Posterior cingulate gyrus (tissue), 11 donors: ENCODE measurements around the gene SCD5.

ENCODE experiments used
- DNase-seq, 10 donors: peaks; one replicate each; pipeline versions ENCODE4 v3.0.0 to v3.0.0-alpha.2; 2020 to 2021; ENCODE audit warnings: mixed read lengths in 3 of 10
- intact Hi-C: fragments of 100-400 bp; cut with DNase I; formaldehyde crosslinking; loops from one replicate; pipeline ENCODE4 v1.15.1; 2023

SCD5 gene

DNA sequence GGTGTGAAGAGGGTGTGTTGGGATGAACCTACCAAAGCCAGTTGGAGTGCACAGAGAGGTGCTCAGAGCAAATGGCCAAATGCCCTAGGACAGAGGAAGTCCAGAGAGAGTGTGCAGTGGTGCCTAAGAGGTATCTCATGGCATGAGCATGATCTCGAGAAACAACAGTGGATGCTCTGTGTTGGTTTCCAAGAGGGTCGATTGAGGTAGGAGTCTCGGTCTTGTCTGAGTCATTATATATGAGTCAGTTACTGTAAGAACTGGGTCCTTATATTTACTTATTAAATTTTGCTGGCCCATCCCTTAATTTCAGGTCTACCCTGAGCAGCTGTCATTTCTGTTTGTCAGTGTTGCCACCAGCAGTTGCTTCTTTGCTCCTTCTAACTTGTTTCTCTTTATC is 150.2 kb downstream of the SCD5 start:
- intact Hi-C loops = no loop called here
- no peak for DNase-seq

DNA sequence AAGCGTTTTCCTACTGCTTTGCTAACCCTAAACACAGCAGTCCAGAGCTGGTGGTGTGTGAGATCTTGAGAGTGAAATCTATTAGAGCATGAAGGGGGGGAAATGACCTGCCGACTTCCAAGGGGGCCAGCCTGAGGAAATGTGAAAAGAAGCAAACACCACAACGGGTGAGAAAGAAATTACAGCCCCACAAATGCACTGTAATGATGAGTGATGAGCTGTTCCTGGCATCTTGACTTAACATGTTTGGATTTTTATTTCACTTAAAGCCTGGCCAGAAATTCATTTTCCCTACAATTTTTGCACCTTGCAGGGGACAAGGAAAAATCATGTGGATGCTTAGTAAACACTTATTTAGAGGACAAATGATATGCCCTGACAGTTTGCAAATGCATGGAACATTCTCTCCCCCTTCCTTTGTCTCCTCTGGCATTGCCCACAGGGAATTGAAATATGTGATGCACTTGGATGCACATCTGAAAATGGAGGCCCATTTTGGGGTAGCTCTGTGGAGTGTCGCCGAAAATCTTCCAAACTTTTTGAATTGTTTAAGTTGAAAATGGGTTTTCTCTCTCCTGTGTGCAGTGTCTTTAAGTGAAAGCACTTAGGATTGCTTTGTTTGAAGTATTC is 152.5 kb downstream of the SCD5 start:
- intact Hi-C loops = no loop called here
- DNase-seq = no peak

DNA sequence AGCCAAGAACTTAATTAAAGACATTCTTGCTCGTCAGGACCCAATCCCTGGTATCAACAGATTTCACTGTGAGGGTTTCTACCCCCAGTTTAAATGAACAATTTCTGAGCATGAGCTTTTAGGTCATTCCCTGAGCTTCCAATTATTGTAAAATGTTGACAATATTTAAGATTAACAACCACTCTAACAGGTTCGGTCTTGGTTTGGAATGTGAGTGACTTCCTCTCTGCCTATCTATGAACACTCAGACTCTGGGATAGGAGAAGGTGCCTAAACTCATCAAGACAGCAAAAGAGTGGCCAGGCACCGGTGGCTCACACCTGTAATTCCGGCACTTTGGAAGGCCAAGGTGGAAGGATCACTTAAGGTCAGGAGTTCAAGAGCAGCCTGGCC is 153.9 kb downstream of the SCD5 start:
- intact Hi-C loops = no loop called here
- DNase-seq = no peak

DNA sequence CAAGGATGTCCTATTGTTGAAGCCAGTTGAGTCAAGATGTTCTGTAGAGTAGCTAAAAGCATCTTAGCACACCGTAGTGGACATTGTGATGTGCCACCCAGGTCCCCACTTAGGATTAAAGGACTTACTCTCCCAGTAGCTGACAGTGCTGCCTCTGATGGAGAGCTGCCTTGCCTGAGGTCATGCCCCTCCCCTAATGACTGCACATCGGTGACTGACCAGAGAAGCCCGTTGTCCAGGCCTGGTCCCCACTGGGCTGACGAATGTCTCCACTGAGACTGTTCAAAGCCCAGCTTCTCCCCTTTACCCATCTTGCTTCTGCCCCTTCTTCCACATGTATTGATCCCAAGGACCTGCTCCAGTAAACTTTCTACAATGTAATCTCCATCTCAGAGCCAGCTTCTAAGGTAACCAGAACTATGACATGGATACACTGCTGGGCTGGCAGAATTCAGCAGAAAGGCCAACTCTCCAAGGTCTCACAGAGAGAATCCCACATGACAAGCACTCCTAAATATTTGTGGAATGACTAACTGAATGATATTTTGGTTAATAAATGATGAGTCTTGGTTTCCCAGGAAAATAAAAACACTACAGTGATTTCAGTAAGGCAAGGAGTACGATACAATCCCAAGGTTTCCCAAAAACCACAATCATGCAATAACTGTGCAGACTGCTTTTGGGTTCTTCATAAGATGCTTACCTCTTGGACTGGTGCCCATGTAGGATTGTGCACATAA is 154.4 kb downstream of the SCD5 start:
- intact Hi-C loops = no loop called here
- DNase-seq = no peak

DNA sequence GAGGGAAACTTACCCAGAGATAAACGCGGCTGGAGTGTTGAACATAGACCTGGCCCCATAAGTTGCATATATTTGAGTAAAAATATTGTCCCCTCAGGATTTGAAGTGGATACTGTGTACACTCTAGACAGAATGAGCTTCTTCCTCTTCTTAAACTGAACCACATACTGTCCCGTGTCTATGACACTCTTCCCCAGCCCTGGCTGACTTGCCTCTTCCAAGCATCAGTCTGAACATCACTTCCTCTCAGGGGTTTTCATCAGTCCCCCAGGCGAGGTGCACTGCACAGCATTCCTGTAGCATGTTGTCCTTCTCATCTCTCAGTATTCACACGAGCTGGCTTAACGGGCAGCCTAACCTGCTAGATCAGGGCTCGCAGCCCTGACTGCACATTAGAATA is 156.3 kb downstream of the SCD5 start:
- DNase-seq = no peak
- intact Hi-C loops = no loop called here

DNA sequence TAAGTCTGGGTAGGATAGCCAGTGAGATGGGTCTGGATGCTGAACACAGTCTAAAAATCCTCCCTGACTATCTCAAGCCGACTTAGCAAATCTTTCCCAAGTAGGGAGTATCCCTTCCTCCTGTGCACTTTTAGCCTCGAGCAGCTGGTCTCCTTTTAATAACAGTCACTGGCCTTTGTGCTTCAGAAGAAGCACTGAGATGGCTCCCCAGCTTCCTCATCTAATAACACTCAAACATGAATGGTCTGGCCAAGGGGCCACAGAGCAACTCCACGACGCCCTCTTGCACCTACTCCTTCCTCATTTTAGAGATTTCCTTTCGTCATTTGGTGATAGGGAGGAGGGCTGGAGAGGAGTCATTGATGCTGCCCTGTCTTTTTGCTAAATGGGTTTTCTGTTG is 158.1 kb downstream of the SCD5 start:
- intact Hi-C loops = no loop called here
- no peak for DNase-seq

DNA sequence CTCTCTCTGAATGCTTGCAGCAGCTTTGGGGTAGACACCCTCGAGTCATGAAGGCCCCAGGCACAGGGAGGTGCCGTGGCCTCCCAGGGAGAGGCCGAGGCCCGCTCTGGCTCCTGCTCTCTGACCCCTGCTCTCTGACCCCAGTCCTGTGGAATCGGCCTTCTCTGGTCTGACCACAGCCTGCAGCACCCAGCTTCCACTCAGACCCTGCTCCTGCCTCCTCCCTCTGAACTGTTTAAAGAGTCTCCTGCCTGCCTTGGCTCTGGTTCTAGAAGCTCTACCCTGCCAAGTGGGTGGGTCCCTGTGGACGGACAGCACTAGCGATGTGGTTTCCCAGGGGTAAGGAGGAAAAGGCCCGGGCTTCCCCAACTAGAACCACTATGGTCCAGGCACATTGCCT is 158.6 kb downstream of the SCD5 start:
- intact Hi-C loops = no loop called here

DNA sequence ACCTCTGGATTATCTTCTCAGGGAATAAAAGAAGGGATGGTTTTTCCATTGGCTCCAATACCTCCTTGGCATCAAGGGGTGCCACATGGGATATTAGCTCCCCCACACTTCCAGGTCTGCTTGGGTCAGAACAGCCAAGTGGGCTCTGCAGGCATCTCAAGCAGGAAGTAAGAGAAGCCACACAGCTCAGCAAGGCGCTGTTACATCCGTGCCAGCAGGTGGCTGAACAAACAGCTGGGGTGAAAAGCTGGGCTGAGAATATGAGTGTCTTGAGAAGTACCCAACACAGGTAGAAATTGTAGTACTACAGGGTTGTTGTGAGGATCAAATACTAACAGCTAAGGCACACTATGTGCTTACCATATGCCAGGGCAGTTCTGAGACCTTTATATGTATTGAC is 160.1 kb downstream of the SCD5 start:
- intact Hi-C loops = no loop called here
- DNase-seq = no peak

More for the DNA sequence above, 158.6 kb downstream of the SCD5 start:
- no peak for DNase-seq

DNA sequence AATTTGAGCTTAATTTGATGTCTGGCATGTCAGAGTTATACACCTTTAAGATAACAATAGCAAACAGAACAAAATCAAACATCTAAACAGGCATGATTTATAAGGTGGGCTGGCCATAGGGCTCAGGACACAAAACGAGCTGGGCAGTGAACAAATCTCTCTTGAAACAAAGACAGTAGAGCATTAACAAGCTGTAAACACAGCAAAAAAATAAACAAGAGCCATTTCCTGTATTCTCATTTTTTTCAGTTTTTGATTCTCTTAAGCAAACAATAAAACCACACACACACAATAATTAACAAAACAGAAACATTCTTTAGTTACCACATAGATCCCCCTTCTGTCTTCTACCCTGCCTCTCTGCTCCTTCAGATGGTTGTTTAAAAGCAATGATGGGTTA is 168.5 kb downstream of the SCD5 start:
- DNase-seq = no peak
- intact Hi-C loops = no loop called here

DNA sequence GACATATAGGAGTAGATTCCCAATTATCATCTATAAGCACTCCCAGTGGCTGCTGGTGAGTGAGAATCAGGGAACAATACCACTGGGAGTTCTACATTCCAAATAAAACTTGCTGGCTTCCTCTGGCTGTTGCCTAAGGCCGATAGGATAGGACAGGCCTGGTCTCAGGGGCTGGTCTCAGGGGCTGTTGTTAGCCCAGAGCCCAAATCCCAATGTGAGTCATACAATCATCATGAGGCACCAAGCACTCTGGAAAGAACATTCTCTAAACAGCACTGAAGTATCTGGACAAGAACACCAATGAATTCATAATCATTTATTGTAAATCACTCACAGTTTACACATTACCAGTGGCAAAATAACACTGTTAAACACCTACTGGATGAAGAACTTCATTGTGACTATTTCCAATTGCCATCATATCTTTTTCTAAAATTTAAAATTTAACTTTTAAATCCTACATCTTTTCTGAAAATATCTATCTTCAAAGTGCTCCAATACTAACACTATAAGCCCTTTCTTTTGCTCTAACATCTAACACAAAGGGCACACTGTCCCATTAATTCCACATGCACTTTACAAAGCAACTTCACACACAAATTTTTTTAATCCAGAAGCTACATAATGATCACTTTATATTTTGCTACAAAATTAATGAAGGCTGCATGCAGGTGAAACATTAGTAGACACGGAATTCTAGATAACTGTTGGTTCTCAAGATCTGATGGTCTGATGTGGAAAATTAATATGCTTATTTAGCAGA is 169.2 kb downstream of the SCD5 start:
- intact Hi-C loops = loop anchor here (5.0 kb wide), 1 partner anchor 33 kb away; no protein-coding TSS in a partner anchor
- no peak for DNase-seq

DNA sequence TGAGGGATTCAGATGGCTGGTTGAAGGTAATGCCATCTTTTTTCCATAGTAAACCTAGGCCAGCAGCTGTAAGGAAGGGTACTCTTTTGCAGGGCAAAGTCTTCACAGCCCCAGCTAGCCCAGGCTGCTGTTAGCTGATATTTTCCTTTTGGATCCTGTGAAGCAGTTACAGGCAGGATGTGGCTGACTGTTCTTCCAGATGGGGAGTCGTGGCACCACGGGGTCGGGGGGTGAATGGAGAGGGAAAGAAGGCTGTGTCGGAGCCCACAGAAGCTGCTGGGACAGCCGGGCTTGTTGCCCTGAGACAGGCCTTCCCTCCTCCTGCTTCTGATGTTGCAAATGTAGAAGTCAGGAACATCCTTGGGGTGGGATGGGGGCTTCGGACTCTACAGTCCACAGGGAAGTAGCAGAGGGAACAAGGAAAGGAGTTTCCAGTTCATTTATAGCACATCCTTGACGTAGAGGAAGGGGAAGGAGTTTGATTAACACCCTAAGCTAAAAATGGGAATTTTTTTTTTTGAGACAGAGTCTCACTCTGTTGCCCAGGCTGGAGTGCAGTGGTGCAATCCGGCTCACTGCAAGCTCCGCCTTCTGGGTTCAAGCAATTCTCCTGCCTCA is 172.2 kb downstream of the SCD5 start:
- intact Hi-C loops = loop anchor here (5.0 kb wide), 1 partner anchor 36 kb away; no protein-coding TSS in a partner anchor
- DNase-seq = no peak

DNA sequence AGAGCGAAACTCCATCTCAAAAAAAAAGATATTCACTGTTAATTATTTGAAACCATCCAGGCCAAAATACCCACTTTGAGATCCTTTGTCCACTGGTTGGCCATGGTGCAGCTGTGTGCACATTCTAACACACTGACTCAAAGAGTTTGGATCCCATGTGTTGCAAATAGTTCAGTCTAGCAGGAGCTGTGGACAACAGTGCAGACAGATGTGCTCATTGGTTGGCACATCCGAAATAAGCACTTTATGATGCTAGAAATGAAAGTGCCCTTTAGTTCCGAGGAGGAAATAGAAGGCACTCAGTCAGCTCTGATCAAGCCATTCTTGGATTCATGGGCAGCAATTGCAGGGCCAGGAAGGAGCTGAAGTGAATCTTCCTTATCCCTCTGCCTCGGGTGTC is 173.8 kb downstream of the SCD5 start:
- DNase-seq = no peak
- intact Hi-C loops = loop anchor here (5.0 kb wide), 1 partner anchor 37 kb away; no protein-coding TSS in a partner anchor

DNA sequence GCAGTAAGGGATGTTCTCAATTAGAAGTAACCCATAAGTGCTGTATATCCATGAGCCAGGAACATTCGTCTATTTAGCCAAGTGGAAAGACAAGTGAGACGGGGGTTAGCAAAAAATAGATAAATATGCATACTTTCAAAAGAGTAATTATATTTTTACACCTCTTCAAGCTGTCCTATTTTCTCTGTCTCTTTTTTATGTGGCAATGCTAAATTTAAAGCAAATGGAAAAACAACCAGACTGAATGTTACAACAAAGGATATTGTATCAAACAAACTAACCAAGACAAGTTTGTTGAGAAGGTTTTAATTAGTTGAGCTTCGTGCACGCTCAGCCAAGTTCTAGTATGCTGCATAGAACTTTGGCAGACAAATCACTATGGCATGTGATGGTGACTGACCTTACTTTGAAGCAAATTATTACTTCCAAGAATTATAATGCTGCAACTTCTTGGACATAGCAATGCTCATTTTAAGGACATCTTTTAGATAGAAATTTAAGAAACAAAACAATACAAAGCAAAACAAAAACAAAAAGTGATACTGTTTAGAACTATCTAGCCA is 175.4 kb downstream of the SCD5 start:
- no peak for DNase-seq
- intact Hi-C loops = no loop called here

DNA sequence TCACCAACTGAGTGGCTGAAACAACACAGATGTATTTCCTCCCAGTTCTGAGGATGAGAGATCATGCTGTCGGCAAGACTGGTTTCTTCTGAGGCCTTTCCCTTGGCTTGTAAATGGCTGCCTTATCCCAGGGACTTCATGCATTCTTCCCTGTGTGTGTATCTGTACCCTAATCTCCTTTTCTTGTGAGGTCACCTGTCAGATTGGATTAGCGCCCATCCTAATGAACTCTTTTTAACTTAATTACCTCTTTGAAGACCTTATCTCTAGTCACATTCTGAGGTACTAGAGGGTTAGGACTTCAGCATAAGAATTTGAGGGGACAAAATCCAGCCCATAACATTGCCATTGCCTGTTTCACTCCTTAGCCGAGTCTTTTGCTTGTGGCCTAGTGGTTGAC is 177.3 kb downstream of the SCD5 start:
- intact Hi-C loops = no loop called here

DNA sequence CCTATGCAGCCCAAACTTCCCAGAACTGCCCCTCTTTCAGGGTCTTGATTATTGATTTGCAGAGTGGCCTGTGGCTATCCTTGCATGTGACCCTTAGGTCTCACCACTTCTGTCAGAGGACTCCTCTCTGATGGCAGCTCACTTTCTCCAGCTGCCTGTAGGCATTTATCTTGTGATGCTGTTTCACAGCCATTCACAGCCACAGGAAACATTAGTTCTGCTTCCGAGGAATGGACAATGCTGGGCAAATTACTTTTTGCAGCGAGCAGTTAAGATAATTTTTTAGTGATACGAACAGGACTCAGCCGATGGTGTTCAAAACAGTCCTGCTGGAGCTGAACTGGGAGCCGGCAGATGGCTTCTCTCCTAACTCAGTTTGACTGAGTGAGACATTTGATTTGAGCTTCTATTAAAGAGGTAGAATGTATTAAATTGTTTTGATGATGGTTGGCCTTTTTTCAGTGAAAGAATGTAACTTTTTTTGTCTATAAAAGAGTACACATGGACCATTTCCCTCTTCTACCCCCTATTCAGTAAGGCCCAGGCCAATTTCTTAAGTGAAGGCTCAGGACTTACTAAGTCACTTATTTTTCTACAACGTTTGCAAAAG is 178.4 kb downstream of the SCD5 start:
- intact Hi-C loops = no loop called here
- no peak for DNase-seq

More for the DNA sequence above, 177.3 kb downstream of the SCD5 start:
- no peak for DNase-seq

DNA sequence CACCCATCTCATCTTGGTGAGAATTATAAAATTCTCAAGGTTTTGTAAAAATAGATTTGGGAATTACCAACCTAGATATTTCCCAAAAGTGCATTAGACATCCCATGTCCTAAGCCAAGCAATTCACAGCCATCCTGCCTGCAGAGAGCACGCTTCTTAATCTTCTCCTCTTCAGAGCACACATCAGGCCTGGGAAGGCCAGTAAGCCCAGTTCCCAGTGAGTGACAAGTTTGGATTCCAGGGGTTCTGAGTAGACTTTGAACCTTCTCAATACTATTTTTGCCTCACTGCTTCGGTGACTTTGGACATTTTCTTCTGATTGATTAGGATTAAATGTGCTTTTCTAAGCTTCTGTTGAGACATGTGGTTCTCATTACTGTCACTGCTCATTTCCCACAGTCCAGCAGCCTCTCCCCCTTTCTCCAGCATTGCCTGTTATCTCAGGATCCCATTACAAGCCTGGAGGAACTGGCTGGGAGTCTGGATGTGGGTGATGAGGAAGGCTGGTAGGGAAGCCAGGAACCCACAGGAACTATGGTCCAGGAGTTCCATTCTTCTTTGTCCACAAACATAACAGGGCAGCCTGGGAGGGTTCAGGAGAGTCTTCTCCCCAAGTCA is 180.4 kb downstream of the SCD5 start:
- intact Hi-C loops = no loop called here
- DNase-seq = no peak

DNA sequence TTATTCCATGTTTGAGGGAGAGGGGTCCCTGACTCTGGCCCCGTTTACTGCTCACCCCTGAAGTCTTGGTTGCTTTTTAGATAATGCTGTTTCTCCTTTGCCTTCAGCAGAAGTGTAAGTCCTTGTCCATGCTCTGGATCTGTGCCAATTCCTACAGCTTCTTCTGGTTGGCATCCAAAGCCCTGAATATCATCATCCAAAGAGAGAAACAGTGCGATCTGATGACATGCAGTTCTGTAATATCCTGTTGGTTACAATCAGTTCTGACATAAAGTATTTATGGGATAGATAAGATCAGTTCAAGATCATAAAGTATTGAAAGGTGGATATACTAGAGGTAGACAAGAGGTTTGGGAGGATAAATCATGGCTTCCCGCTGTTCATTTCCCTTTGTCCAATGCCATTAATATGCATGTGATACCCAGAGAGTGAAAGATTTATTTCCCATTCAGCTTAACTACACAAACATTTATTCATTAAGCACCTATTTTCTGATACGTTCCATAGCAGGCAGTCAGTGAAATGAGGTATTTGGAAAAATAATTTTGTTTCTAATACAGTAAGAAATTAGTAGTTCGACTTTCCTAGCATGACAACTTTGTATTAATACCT is 183.7 kb downstream of the SCD5 start:
- no peak for DNase-seq
- intact Hi-C loops = no loop called here

DNA sequence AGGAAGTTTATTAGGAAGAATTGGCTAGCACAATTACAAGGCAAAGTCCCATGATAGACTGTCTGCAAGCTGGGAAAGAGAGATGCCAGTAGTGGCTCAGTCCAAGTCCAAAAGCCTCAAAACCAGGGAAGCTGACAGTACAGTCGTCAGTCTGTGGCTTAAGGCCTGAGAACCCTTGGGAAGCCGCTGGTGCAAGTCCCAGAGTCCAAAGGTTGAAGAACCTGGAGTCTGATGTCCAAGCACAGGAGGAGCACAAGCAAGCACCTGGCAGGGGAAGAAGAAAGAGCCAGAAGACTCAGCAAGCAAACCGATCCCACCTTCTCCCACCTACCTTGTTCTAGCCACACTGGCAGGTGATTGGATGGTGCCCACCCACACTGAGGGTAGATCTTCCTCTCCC is 185.5 kb downstream of the SCD5 start:
- no peak for DNase-seq
- intact Hi-C loops = no loop called here

DNA sequence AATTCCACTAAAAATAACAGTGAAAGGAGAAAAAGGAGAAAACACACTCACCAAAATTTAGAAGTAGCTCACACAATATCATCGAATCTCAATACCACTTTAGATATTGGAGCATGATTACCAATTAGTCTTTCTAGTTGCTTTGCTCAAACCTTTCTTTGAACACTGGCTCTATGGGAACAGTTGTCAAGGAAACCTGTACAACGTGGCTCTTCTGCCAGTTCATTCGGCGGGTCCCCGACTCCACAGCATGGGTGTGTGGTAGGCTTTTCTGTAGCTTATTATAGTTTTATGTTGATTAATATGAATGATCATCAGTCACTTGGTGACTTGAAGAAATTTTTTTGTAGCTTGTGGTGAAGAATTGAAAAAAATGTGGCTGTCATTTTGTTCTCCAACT is 186.6 kb downstream of the SCD5 start:
- intact Hi-C loops = no loop called here

DNA sequence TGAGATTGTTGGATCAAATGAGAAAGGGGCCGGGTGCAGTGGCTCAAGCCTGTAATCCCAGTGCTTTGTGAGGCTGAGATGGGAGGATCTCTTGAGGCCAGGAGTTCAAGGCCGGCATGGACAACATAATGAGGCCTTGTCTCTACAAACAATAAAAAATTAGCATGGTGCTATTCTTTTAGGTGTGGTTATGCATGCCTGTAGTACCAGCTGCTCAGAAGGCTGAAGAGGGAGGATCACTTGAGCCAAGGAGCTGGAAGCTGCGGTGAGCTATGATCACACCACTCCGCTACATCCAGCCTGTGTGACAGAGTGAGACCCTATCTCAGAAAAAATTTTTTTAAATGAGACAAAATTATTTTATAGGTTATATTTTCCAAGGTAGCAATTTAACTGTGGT is 187.1 kb downstream of the SCD5 start:
- DNase-seq = no peak

More for the DNA sequence above, 186.6 kb downstream of the SCD5 start:
- no peak for DNase-seq

More for the DNA sequence above, 187.1 kb downstream of the SCD5 start:
- intact Hi-C loops = no loop called here
